ENCODE data around the gene RASL10A.

Gene RASL10A

GRCh38 chr22:29301716-29302401 is 13.6 kb downstream of the RASL10A start:
- DNase-seq, result no peak

GRCh38 chr22:29300807-29301601 is 14.5 kb downstream of the RASL10A start:
- DNase-seq, result no peak

GRCh38 chr22:29300467-29300806 is 15.1 kb downstream of the RASL10A start:
- no peak for DNase-seq

GRCh38 chr22:29299136-29299900 is 16.2 kb downstream of the RASL10A start:
- DNase-seq, result no peak

- DNase-seq, result no peak
These were observed 16.9 kb downstream of the RASL10A start for GRCh38 chr22:29298641-29299040.

GRCh38 chr22:29292379-29292778 is 23.1 kb downstream of the RASL10A start:
- DNase-seq, result no peak

GRCh38 chr22:29291215-29291614 is 24.3 kb downstream of the RASL10A start:
- DNase-seq, result no peak

- DNase-seq, result no peak
These were observed 25.4 kb downstream of the RASL10A start for GRCh38 chr22:29290061-29290460.

- DNase-seq, result no peak
These were observed 26.7 kb downstream of the RASL10A start for GRCh38 chr22:29288837-29289236.

GRCh38 chr22:29284196-29284595 is 31.3 kb downstream of the RASL10A start:
- no peak for DNase-seq

- no peak for DNase-seq
These were observed 37.6 kb downstream of the RASL10A start for GRCh38 chr22:29277927-29278326.

GRCh38 chr22:29275819-29276565 is 39.5 kb downstream of the RASL10A start:
- no peak for DNase-seq

GRCh38 chr22:29275167-29275566 is 40.3 kb downstream of the RASL10A start:
- no peak for DNase-seq

GRCh38 chr22:29272624-29273023 is 42.9 kb downstream of the RASL10A start:
- DNase-seq, result no peak

- no peak for DNase-seq
These were observed 44.8 kb downstream of the RASL10A start for GRCh38 chr22:29270475-29271271.

- DNase-seq, result no peak
These were observed 45.6 kb downstream of the RASL10A start for GRCh38 chr22:29269731-29270474.

GRCh38 chr22:29269230-29269604 is 46.3 kb downstream of the RASL10A start:
- DNase-seq, result no peak

GRCh38 chr22:29268511-29269229 is 46.8 kb downstream of the RASL10A start:
- peak; percentile 8 to 24 for DNase-seq

GRCh38 chr22:29267858-29268510 is 47.5 kb downstream of the RASL10A start, which contains the start of the genes EWSR1 and RHBDD3:
TSS of gene EWSR1 (plus strand) at chr22:29268268. CDS start at chr22:29268337, 69 bp downstream.
TSS of gene RHBDD3 (minus strand) at chr22:29267981. CDS start at chr22:29265626, 2,355 bp downstream.
- DNase-seq, result peak; percentile 98 to 99

GRCh38 chr22:29267462-29267857 is 48.0 kb downstream of the RASL10A start:
- no peak for DNase-seq

Measured in stimulated activated CD4-positive, alpha-beta T cell treated with anti-CD3 and anti-CD28 coated beads, Interleukin-2, amount 100 ng/mL, for 48 hours (primary cell).